HepG2 (cell line): ENCODE results near the gene CARMIL3. TPM values are rescaled to one million over a fixed set of nuclear protein-coding genes. Genes with fewer than 3 reads are reported as not detected.

Source experiments
- AGO2 ChIP-seq: fragments of 200-400 bp; formaldehyde crosslinking; optimal IDR thresholded peaks from 2 replicates; pipeline ENCODE3; 2017; ENCODE audit warnings: mild to moderate bottlenecking, low read depth, low read length, moderate library complexity
- ARID2 ChIP-seq: sonication (generic); formaldehyde crosslinking; IDR thresholded peaks from 2 replicates; pipeline ENCODE4 v1.8.1; 2022; ENCODE audit warnings: mild to moderate bottlenecking, missing genetic modification reagents, borderline replicate concordance
- ATF2 ChIP-seq: sonication (generic); formaldehyde crosslinking; IDR thresholded peaks from 2 replicates; pipeline ENCODE4 v1.4.0; 2020; ENCODE audit warnings: missing genetic modification reagents
- E2F5 ChIP-seq: sonication (generic); formaldehyde crosslinking; conservative IDR thresholded peaks from 2 replicates; pipeline ENCODE4 v1.4.0; 2020; ENCODE audit warnings: missing genetic modification reagents
- ETS1 ChIP-seq: sonication (generic); formaldehyde crosslinking; IDR thresholded peaks from 2 replicates; pipeline ENCODE4 v1.4.0; 2020; ENCODE audit warnings: missing genetic modification reagents
- GATA4 ChIP-seq: sonication (generic); IDR thresholded peaks from 2 replicates; pipeline ENCODE4 v1.6.1; 2016; ENCODE audit warnings: antibody characterized with exemption, low read depth, borderline replicate concordance
- KDM5B ChIP-seq: sonication (generic); formaldehyde crosslinking; IDR thresholded peaks from 2 replicates; pipeline ENCODE4 v1.4.0; 2020; ENCODE audit warnings: missing genetic modification reagents, mild to moderate bottlenecking, borderline replicate concordance
- MIER2 ChIP-seq: IDR thresholded peaks from 2 replicates; pipeline ENCODE4 v1.6.1; 2016; ENCODE audit warnings: missing biosample characterization, missing genetic modification reagents
- POLR2AphosphoS5 ChIP-seq: IDR thresholded peaks from 2 replicates; pipeline ENCODE4 v1.6.1; 2012; ENCODE audit warnings: low read depth, low read length
- RELA ChIP-seq: sonication (generic); formaldehyde crosslinking; IDR thresholded peaks from 2 replicates; pipeline ENCODE4 v1.4.0; 2020; ENCODE audit warnings: missing genetic modification reagents
- RFXAP ChIP-seq: sonication (generic); formaldehyde crosslinking; IDR thresholded peaks from 2 replicates; pipeline ENCODE4 v1.4.0; 2020; ENCODE audit warnings: missing genetic modification reagents, borderline replicate concordance
- RORA ChIP-seq: sonication (generic); formaldehyde crosslinking; IDR thresholded peaks from 2 replicates; pipeline ENCODE4 v1.5.0; 2020; ENCODE audit warnings: mild to moderate bottlenecking, missing genetic modification reagents, moderate library complexity
- SOX6 ChIP-seq, 2 experiments: fragments of 450-650 bp in 1 of 2; sonication (generic) in 1 of 2; formaldehyde crosslinking in 1 of 2; IDR thresholded peaks; 2 replicates each; pipeline versions ENCODE4 v1.4.0 to v1.6.1; 2017 to 2020; ENCODE audit warnings: antibody characterized with exemption in 1 of 2, mild to moderate bottlenecking in 1 of 2, missing genetic modification reagents in 1 of 2
- SRSF1 ChIP-seq: fragments of 200-400 bp; formaldehyde crosslinking; optimal IDR thresholded peaks from 2 replicates; pipeline ENCODE3; 2017; ENCODE audit warnings: mild to moderate bottlenecking, low read depth, low read length, moderate library complexity
- XBP1 ChIP-seq: sonication (generic); formaldehyde crosslinking; IDR thresholded peaks from 2 replicates; pipeline ENCODE4 v1.5.0; 2020; ENCODE audit warnings: missing genetic modification reagents
- ZNF143 ChIP-seq: sonication (generic); formaldehyde crosslinking; IDR thresholded peaks from 2 replicates; pipeline ENCODE4 v1.4.0; 2020; ENCODE audit warnings: missing genetic modification reagents
- ZNF205 ChIP-seq: IDR thresholded peaks from 2 replicates; pipeline ENCODE4 v1.6.1; 2018; ENCODE audit warnings: missing biosample characterization, missing genetic modification reagents
- ZNF275 ChIP-seq: sonication (generic); formaldehyde crosslinking; IDR thresholded peaks from 2 replicates; pipeline ENCODE4 v1.8.0; 2022; ENCODE audit warnings: missing genetic modification reagents, mild to moderate bottlenecking, inconsistent platforms, borderline replicate concordance
- ZNF292 ChIP-seq: sonication (generic); formaldehyde crosslinking; IDR thresholded peaks from 2 replicates; pipeline ENCODE4 v1.8.1; 2022; ENCODE audit warnings: mild to moderate bottlenecking, low read depth, missing genetic modification reagents, borderline replicate concordance
- ZNF331 ChIP-seq: sonication (generic); formaldehyde crosslinking; IDR thresholded peaks from 2 replicates; pipeline ENCODE4 v1.4.0; 2020; ENCODE audit warnings: missing genetic modification reagents
- ZNF550 ChIP-seq: sonication (generic); formaldehyde crosslinking; IDR thresholded peaks from 2 replicates; pipeline ENCODE4 v1.4.0; 2020; ENCODE audit warnings: mild to moderate bottlenecking, missing genetic modification reagents, borderline replicate concordance
- ZNF552 ChIP-seq: sonication (generic); formaldehyde crosslinking; IDR thresholded peaks from 2 replicates; pipeline ENCODE4 v1.9.0; 2022; ENCODE audit warnings: missing genetic modification reagents, mild to moderate bottlenecking, borderline replicate concordance
- ZNF562 ChIP-seq: sonication (generic); formaldehyde crosslinking; IDR thresholded peaks from 2 replicates; pipeline ENCODE4 v1.8.0; 2022; ENCODE audit warnings: missing genetic modification reagents, borderline replicate concordance
- ZNF709 ChIP-seq: sonication (generic); formaldehyde crosslinking; IDR thresholded peaks from 2 replicates; pipeline ENCODE4 v1.5.0; 2020; ENCODE audit warnings: mild to moderate bottlenecking, missing genetic modification reagents
- ZSCAN12 ChIP-seq: sonication (generic); formaldehyde crosslinking; IDR thresholded peaks from 2 replicates; pipeline ENCODE4 v1.9.0; 2021; ENCODE audit warnings: mild to moderate bottlenecking, missing genetic modification reagents
- polyA plus RNA-seq, 8 experiments: library from polyadenylated mRNA; depleted of rRNA in 3 of 8; stranded (reverse) in 7 of 8; unstranded in 1 of 8; fragments of >200 nt; fragmentation: Illumina TruSeq in 4 of 8; extraction: Trizol in 4 of 8; gene quantifications; 2 replicates each; pipeline versions ENCODE4 v1.2.1 to v1.2.3, GENCODE V29; 2011 to 2016; ENCODE audit warnings: low read depth in 4 of 8, missing spikeins in 1 of 8, mixed read lengths in 1 of 8; ENCODE audit not compliant: insufficient read depth in 1 of 8
- total RNA-seq, 5 experiments: library from RNA; depleted of rRNA; stranded (reverse); fragments of >200 nt; fragmentation: Illumina TruSeq; extraction: Trizol; gene quantifications; 2 replicates each; pipeline ENCODE4 v1.2.3, GENCODE V29; 2016; ENCODE audit warnings: low read depth in 1 of 5

The CARMIL3 gene
- total and polyA plus RNA-seq, 2 of the 13 experiments (the other 11 are each of a cell fraction or from before 2014, with no cell fraction given), result 0.27 to 0.55 TPM

GRCh38 chr14:24051789-24052655 is at the start of gene CARMIL3 (continued):
- TF ChIP-seq E2F5 (peak; percentile 73), RFXAP (CRISPR knock-in tag) (peak; percentile 66; the same call in 1 of the 2 replicates), ZNF562 (CRISPR knock-in tag) (no peak), ARID2 (CRISPR knock-in tag) (peak; percentile 10; the same call in 1 of the 2 replicates), ZNF143 (CRISPR knock-in tag) (peak; percentile 40; the same call in 1 of the 2 replicates), KDM5B (CRISPR knock-in tag) (peak; percentile 89; the same call in 1 of the 2 replicates), GATA4 (no peak), RELA (CRISPR knock-in tag) (peak; percentile 84; the same call in 1 of the 2 replicates), ZNF275 (CRISPR knock-in tag) (peak; percentile 56), ZNF292 (peak; percentile 45; the same call in 1 of the 2 replicates), SOX6 (IDR thresholded peaks at IDR 0.05) (no peak), SOX6 (CRISPR knock-in tag; IDR thresholded peaks at IDR 0.05) (no peak), MIER2 (CRISPR knock-in tag) (peak; percentile 98), ZNF552 (peak; percentile 83; the same call in 1 of the 2 replicates), POLR2AphosphoS5 (peak; percentile 54; the same call in 1 of the 2 replicates), ZNF331 (CRISPR knock-in tag) (peak; percentile 65), RORA (CRISPR knock-in tag) (no peak), ZNF709 (peak; percentile 80; the same call in 1 of the 2 replicates), ATF2 (CRISPR knock-in tag) (peak; percentile 65; the same call in 1 of the 2 replicates), XBP1 (CRISPR knock-in tag) (no peak), SRSF1 (peak; percentile 80), AGO2 (no peak), ETS1 (CRISPR knock-in tag) (no peak; the same call in 1 of the 2 replicates), ZSCAN12 (peak; percentile 8), ZNF205 (CRISPR knock-in tag) (peak; percentile 81), ZNF550 (CRISPR knock-in tag) (no peak; the same call in 1 of the 2 replicates)
